ENCODE results near the gene AIFM3. TPM values are rescaled to one million over a fixed set of nuclear protein-coding genes. Genes with fewer than 3 reads are reported as not detected.

Gene AIFM3
- total and polyA plus RNA-seq, 2 of the 13 experiments (the other 11 are each of a cell fraction or from before 2014, with no cell fraction given) = 9.0 to 15.3 TPM

- TF ChIP-seq TMF1 (CRISPR knock-in tag; IDR thresholded peaks at IDR 0.05; ENCODE audit: low read depth) (no peak), ZNF251 (CRISPR knock-in tag; IDR thresholded peaks at IDR 0.05) (no peak), SAP130 (CRISPR knock-in tag; IDR thresholded peaks at IDR 0.05; ENCODE audit: low read depth) (peak; percentile 94), GZF1 (CRISPR knock-in tag; IDR thresholded peaks at IDR 0.05) (no peak), ZNF180 (CRISPR knock-in tag; IDR thresholded peaks at IDR 0.05; ENCODE audit: borderline replicate concordance, low read depth) (no peak), GABPA (IDR thresholded peaks at IDR 0.05; ENCODE audit: low read depth, low read length) (no peak), GABPA (CRISPR knock-in tag; IDR thresholded peaks at IDR 0.05; ENCODE audit: low read depth) (0 out of 2 replicates have a peak, but pooled peaks have one; percentile 42), CREB3 (CRISPR knock-in tag; IDR thresholded peaks at IDR 0.05) (no peak), ZNF205 (CRISPR knock-in tag; IDR thresholded peaks at IDR 0.05) (peak; percentile 30; the same call in 1 of the 2 replicates), ZNF430 (CRISPR knock-in tag; IDR thresholded peaks at IDR 0.05) (peak; percentile 60; the same call in 1 of the 2 replicates), KLF9 (CRISPR knock-in tag; IDR thresholded peaks at IDR 0.05; ENCODE audit: low read depth) (no peak), MXD4 (CRISPR knock-in tag; IDR thresholded peaks at IDR 0.05) (no peak), SMARCC2 (IDR thresholded peaks at IDR 0.05) (no peak), ATAD3A (CRISPR knock-in tag; IDR thresholded peaks at IDR 0.05) (no peak), XRCC5 (optimal IDR thresholded peaks at IDR 0.05; ENCODE audit: low read length) (no peak), KAT2B (IDR thresholded peaks at IDR 0.05; ENCODE audit: borderline replicate concordance, low read depth, low read length) (no peak), SOX13 (IDR thresholded peaks at IDR 0.05) (no peak), SOX13 (CRISPR knock-in tag; conservative IDR thresholded peaks at IDR 0.05 in 1 of 2, IDR thresholded peaks at IDR 0.05 in 1 of 2) (peak in 1 of 2 experiments; percentile 80; a peak in 2 of 4 replicates)
- TF ChIP-seq, protein P1, sequence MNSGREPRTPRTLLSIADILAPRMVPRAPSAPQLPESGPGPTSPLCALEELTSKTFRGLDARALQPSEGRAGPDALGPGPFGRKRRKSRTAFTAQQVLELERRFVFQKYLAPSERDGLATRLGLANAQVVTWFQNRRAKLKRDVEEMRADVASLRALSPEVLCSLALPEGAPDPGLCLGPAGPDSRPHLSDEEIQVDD (CRISPR knock-in tag; IDR thresholded peaks at IDR 0.05; ENCODE audit: borderline replicate concordance) = no peak
- TF ChIP-seq, protein P2, sequence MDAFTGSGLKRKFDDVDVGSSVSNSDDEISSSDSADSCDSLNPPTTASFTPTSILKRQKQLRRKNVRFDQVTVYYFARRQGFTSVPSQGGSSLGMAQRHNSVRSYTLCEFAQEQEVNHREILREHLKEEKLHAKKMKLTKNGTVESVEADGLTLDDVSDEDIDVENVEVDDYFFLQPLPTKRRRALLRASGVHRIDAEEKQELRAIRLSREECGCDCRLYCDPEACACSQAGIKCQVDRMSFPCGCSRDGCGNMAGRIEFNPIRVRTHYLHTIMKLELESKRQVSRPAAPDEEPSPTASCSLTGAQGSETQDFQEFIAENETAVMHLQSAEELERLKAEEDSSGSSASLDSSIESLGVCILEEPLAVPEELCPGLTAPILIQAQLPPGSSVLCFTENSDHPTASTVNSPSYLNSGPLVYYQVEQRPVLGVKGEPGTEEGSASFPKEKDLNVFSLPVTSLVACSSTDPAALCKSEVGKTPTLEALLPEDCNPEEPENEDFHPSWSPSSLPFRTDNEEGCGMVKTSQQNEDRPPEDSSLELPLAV (CRISPR knock-in tag; conservative IDR thresholded peaks at IDR 0.05; ENCODE audit: low read depth) = no peak
- TF ChIP-seq, protein P3, sequence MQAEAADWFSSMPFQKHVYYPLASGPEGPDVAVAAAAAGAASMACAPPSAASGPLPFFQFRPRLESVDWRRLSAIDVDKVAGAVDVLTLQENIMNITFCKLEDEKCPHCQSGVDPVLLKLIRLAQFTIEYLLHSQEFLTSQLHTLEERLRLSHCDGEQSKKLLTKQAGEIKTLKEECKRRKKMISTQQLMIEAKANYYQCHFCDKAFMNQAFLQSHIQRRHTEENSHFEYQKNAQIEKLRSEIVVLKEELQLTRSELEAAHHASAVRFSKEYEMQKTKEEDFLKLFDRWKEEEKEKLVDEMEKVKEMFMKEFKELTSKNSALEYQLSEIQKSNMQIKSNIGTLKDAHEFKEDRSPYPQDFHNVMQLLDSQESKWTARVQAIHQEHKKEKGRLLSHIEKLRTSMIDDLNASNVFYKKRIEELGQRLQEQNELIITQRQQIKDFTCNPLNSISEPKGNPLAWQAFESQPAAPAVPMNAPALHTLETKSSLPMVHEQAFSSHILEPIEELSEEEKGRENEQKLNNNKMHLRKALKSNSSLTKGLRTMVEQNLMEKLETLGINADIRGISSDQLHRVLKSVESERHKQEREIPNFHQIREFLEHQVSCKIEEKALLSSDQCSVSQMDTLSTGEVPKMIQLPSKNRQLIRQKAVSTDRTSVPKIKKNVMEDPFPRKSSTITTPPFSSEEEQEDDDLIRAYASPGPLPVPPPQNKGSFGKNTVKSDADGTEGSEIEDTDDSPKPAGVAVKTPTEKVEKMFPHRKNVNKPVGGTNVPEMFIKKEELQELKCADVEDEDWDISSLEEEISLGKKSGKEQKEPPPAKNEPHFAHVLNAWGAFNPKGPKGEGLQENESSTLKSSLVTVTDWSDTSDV (CRISPR knock-in tag; IDR thresholded peaks at IDR 0.05) = no peak
- TF ChIP-seq, protein P4, sequence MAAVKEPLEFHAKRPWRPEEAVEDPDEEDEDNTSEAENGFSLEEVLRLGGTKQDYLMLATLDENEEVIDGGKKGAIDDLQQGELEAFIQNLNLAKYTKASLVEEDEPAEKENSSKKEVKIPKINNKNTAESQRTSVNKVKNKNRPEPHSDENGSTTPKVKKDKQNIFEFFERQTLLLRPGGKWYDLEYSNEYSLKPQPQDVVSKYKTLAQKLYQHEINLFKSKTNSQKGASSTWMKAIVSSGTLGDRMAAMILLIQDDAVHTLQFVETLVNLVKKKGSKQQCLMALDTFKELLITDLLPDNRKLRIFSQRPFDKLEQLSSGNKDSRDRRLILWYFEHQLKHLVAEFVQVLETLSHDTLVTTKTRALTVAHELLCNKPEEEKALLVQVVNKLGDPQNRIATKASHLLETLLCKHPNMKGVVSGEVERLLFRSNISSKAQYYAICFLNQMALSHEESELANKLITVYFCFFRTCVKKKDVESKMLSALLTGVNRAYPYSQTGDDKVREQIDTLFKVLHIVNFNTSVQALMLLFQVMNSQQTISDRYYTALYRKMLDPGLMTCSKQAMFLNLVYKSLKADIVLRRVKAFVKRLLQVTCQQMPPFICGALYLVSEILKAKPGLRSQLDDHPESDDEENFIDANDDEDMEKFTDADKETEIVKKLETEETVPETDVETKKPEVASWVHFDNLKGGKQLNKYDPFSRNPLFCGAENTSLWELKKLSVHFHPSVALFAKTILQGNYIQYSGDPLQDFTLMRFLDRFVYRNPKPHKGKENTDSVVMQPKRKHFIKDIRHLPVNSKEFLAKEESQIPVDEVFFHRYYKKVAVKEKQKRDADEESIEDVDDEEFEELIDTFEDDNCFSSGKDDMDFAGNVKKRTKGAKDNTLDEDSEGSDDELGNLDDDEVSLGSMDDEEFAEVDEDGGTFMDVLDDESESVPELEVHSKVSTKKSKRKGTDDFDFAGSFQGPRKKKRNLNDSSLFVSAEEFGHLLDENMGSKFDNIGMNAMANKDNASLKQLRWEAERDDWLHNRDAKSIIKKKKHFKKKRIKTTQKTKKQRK (IDR thresholded peaks at IDR 0.05; ENCODE audit: low read length) = no peak
- TF ChIP-seq, protein P5, sequence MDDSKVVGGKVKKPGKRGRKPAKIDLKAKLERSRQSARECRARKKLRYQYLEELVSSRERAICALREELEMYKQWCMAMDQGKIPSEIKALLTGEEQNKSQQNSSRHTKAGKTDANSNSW (CRISPR knock-in tag; IDR thresholded peaks at IDR 0.05; ENCODE audit: borderline replicate concordance) = no peak
Observed at GRCh38 chr22:20949698-20950183, 17.3 kb upstream of the AIFM3 start (continued).
